NB4 (cell line): ENCODE measurements around the gene SLX4.

Experiments
- DNase-seq: peaks from one replicate; pipeline ENCODE4 v3.0.0; 2010; ENCODE audit warnings: low read depth
- H3K4me3 ChIP-seq: one replicate; pipeline ENCODE4 v1.5.1; 2011; ENCODE audit warnings: mild to moderate bottlenecking, low read depth, low read length, moderate library complexity
- CTCF ChIP-seq: IDR thresholded peaks from one replicate; pipeline ENCODE4 v1.5.1; 2012; ENCODE audit warnings: low read depth, low read length
- MYC ChIP-seq: IDR thresholded peaks from 2 replicates; pipeline ENCODE4 v1.6.1; 2011; ENCODE audit warnings: low read depth, low read length
- POLR2A ChIP-seq: IDR thresholded peaks from 2 replicates; pipeline ENCODE4 v1.6.1; 2011; ENCODE audit warnings: mild to moderate bottlenecking; ENCODE audit not compliant: insufficient read length; ENCODE audit errors: extremely low read depth
- TF ChIP-seq, protein P1 (sequence below): IDR thresholded peaks from 2 replicates; pipeline ENCODE4 v1.6.1; 2011; ENCODE audit warnings: low read depth, low read length

Gene SLX4

GRCh38 chr16:3654249-3654991, 43.0 kb upstream of the SLX4 start, which contains the start of gene DNASE1:
Gene DNASE1, plus strand, starts transcription at chr16:3654691. Its CDS starts 683 bp downstream, at chr16:3655374.
- TF ChIP-seq, protein P1, sequence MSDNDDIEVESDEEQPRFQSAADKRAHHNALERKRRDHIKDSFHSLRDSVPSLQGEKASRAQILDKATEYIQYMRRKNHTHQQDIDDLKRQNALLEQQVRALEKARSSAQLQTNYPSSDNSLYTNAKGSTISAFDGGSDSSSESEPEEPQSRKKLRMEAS = no peak
- TF ChIP-seq CTCF (peak; percentile 78), MYC (no peak), POLR2A (no peak)
- no peak within 1 kb of the TSS for H3K4me3 ChIP-seq
- DNase-seq = peak; percentile 77

DNA sequence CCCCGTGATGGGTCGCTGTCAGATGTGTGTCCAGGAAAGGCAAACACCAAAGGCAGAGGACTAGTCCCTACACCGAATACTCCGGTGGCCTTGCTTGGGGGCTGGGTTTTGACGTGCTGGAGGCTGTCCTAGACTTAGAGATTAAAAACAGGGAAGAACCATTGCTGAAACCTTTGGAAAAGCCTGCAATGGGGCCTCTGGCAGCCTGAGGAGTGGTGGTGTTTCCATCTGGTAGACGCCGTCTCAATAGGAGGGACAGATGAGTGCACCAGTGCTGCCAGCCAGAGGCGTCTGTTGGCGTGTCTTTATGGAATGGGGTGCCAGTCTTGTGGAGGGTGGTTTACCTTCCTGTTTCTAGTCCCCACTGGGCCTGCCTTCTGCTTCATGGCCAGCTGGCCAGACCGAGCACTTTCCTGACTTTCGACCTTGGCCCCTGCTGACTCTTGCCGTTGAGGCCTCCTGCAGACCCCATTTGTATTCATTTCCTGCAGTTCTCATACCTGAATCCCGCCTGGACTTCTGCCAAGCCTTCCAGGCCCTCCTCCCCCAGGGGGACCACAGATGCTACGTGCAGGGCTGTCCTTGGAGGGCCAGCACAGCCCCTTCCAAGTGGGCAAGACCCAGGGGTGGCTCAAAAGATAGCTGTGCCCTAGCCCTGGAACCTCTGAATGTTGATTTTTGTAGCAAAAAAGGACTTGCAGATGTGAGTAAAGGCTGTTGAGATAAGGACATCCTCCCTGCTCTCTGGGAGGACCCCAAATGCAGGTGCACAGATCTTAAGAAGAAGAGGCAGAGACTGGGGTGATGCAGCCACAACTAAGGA, 41.2 kb upstream of the SLX4 start:
- no peak for TF ChIP-seq CTCF
- TF ChIP-seq POLR2A = no peak
- TF ChIP-seq MYC = no peak
- TF ChIP-seq, protein P1 = no peak
- DNase-seq = no peak
- H3K4me3 ChIP-seq = no peak overlapping the region

- no peak for DNase-seq
- TF ChIP-seq, protein P1 = no peak
- TF ChIP-seq POLR2A (no peak), CTCF (no peak), MYC (no peak)
- H3K4me3 ChIP-seq = no peak overlapping the region
Measured at GRCh38 chr16:3651461-3652372, 40.3 kb upstream of the SLX4 start.

DNA sequence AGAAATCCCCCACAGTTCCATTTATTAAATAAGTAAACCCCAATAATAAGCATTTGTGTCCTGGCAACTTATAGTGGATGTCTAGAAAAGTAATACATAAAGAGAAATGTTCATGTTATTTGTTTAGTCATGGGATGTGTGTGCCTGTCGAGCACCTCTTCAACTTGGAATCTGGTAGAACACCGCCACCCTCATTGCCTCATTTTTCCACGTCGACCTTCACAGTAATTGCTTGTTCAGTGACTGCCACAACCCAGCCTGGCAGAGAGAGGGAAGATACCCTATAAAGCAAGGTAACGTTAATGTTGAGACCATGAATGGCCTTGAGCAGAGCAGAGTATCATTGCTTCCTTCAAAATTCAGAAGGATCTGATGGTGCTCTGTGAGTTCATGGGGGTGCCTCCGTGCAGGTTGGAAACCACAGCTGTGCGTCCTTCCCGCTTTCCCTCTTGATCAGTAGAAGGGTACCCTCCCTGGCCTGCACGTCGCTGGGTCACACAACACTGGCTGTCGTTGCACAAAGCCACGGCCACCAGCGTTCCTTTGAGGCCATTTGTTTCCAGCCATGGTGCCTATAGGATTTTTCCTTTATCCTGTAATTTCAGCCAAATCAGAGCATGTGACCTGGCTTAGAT, 39.3 kb upstream of the SLX4 start:
- H3K4me3 ChIP-seq = no peak overlapping the region
- TF ChIP-seq MYC = no peak
- no peak for TF ChIP-seq CTCF
- no peak for DNase-seq

DNA sequence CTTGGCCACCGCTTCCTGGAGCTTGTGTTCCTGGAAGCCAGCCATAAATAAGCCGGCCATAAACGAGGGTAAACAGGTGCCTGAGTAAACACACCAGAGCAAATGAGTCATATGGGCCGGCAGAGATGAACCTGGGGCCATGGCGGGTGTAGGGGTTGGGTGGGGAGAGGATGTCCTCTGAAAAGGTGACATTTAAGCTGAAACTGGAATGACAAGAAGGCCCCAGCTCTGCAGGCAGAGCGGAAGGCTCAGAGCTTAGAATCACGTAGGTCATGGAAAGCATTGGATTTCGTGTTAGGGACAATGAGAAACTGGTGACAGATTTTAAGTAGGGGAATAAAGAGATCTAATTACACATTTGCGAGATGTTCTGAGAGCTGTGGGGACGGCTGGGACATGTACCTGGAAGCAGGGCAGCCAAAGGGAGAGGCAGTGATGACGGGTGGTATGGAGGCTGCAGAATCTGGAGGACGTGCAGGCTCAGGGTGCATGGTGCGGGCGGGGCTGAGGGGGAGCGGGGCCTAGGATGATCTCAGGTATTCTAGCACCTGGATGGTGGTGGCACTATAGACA, 35.0 kb upstream of the SLX4 start:
- TF ChIP-seq POLR2A (no peak), CTCF (no peak)
- no peak overlapping the region for H3K4me3 ChIP-seq
- no peak for DNase-seq
